ENCODE data around the gene GTF2H3. TPM values are rescaled to one million over a fixed set of nuclear protein-coding genes. Genes with fewer than 3 reads are reported as not detected.

The GTF2H3 gene
- total RNA-seq (10 to 100 TPM; 25.0 to 28.9 TPM), polyA plus RNA-seq (10 to 100 TPM in 1 of 2 donors, 1 to 10 TPM in 1; 5.6 to 17.4 TPM)
- long read RNA-seq, donor 1, transcript GTF2H3-212 (13 exons, 3,329 nt) = major isoform, 6 of 11 reads
- long read RNA-seq, donor 1, partial matches to known transcripts = 0 of 11 reads
- long read RNA-seq, donor 1, other reads (novel, unspliced or antisense) = 0 of 11 reads
- long read RNA-seq, donor 2, partial matches to known transcripts = 0 of 1 reads
- long read RNA-seq, donor 2, other reads (novel, unspliced or antisense) = 0 of 1 reads
- long read RNA-seq, donor 3, partial matches to known transcripts = 0 of 3 reads
- long read RNA-seq, donor 3, other reads (novel, unspliced or antisense) = 0 of 3 reads
- long read RNA-seq, donor 4, partial matches to known transcripts = 0 of 5 reads
- long read RNA-seq, donor 4, other reads (novel, unspliced or antisense) = 0 of 5 reads
- long read RNA-seq, donor 5, transcript GTF2H3-212 (13 exons, 3,329 nt) = major isoform, 10 of 12 reads
- long read RNA-seq, donor 5, partial matches to known transcripts = 0 of 12 reads
- long read RNA-seq, donor 5, other reads (novel, unspliced or antisense) = 0 of 12 reads

DNA sequence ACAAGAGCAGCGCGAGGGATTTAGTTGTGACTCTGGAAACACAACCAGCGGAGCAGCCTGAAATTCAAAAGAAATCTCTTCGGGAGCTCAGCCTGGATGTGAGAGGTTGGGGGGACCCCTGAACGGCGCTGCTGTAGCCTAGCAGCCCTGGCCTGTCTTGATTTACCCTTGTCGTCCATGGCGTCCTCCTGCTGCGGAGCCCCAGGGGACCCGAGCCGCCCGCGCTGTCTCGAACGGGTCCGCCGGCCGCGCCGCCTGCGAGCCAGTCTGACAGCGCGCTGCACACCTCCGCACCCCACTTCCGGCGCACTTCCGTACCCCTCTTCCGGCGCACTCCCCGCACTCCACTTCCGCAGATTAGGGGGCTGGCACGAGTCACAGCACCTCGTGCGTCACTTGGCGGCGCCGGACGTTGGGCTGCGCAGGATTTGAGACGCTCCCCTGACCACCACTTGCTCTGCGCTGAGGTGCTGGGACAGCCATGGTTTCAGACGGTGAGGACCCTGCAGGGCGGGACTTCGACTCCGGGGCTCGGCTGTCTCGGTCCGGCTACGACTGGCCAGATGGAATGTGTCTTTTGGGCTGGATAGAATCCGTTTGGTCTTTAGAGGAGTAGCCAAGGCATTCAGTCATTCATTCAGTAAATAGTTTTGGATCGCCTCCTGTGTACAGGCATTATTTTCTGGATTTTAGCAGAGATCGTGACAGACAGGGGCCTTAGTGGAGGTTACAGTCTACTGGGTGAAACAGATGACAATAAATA lies at the start of gene GTF2H3, which contains the start of gene EIF2B1:
GTF2H3 (plus strand) TSS at position 451 of the 763 bp plus-strand sequence; CDS start at position 482, 31 bp downstream.
EIF2B1 (minus strand) TSS at position 308 of the 763 bp plus-strand sequence; CDS start at position 179, 129 bp downstream.
- H3K4me1 ChIP-seq (ENCODE audit: control insufficient read depth in 5 of 5, insufficient read depth in 5 of 5, low read length in 5 of 5) = peaks cover 0 to 18% (median 4%) of the 10 kb centered on the region in 5 donors
- H3K9me3 ChIP-seq (ENCODE audit: control insufficient read depth in 4 of 4, insufficient read depth in 3 of 4, low read length in 3 of 4) = no peaks in the 10 kb centered on the region
- peak within 1 kb of the TSS; percentile 89 for H3K4me3 ChIP-seq
- peaks cover 11 to 18% (median 12%) of the 10 kb centered on the region in 4 donors for H3K36me3 ChIP-seq (ENCODE audit: control insufficient read depth in 4 of 4, insufficient read depth in 4 of 4, low read length in 4 of 4)
- H3K27me3 ChIP-seq (ENCODE audit: control insufficient read depth in 3 of 3, insufficient read depth in 3 of 3, low read length in 2 of 3) = no peaks in the 10 kb centered on the region
- DNase-seq = peak; percentile 98 to 99 (median 98)
- H3K27ac ChIP-seq (ENCODE audit: low read depth in 1 of 2, low read length in 1 of 2) = peak within 1 kb of the TSS; percentile 86 to 91
- whole genome bisulfite sequencing, 2 donors = 0% methylated on average over 46 to 52 of the region's 52 CpGs
- H3K9ac ChIP-seq (ENCODE audit: insufficient read depth in 1 of 2, low read length in 2 of 2) = peak within 1 kb of the TSS; percentile 88 to 100
- TF ChIP-seq, protein P1, sequence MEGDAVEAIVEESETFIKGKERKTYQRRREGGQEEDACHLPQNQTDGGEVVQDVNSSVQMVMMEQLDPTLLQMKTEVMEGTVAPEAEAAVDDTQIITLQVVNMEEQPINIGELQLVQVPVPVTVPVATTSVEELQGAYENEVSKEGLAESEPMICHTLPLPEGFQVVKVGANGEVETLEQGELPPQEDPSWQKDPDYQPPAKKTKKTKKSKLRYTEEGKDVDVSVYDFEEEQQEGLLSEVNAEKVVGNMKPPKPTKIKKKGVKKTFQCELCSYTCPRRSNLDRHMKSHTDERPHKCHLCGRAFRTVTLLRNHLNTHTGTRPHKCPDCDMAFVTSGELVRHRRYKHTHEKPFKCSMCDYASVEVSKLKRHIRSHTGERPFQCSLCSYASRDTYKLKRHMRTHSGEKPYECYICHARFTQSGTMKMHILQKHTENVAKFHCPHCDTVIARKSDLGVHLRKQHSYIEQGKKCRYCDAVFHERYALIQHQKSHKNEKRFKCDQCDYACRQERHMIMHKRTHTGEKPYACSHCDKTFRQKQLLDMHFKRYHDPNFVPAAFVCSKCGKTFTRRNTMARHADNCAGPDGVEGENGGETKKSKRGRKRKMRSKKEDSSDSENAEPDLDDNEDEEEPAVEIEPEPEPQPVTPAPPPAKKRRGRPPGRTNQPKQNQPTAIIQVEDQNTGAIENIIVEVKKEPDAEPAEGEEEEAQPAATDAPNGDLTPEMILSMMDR (IDR thresholded peaks at IDR 0.05; ENCODE audit: control extremely low read depth, extremely low read depth) = peak; percentile 4
- ATAC-seq (ENCODE audit: insufficient read depth, low FRiP score) = peak; percentile 96

DNA sequence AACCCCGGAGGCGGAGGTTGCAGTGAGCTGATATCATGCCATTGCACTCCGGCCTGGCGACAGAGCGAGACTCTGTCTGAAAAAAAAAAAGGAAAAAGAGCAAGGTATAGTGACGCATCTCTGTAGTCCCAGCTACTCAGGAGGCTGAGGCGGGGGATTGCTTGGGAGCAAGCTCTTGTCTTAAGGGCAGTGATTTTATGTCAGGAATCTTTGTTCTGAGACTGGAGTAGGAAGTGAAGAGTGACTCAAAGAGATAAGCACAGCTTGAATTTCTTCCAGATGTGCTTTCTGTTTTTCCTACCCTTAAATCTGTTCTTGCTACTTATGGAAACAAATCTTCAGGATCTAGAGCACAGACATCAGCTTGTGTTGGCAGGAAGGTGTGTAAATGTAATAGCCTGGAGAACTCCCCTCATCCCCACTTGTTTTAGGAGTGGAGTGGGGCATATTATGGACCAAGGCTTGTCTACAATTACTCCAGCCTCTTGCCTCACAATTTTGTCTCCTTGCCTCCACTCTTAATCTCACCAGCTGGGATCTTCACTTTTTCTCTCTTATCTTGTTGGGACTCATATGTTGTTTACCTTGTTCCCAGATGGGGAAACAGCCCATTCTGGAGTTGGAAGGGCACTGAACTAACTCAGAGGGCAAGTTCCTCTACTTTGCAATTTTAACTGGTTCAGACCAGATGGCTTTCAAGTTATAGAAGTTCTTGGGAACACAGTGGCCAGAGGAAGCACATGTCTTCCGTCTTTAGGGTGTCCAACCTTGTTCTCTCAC lies 41.7 kb upstream of the GTF2H3 start:
- no peak for DNase-seq
- Histone ChIP-seq H3K36me3 (ENCODE audit: control insufficient read depth in 4 of 4, insufficient read depth in 4 of 4, low read length in 4 of 4) (peaks cover 28 to 48% (median 35%) of the 10 kb centered on the region in 4 donors), H3K9ac (ENCODE audit: insufficient read depth in 1 of 2, low read length in 2 of 2) (no peak overlapping the region), H3K4me3 (no peak overlapping the region), H3K27ac (ENCODE audit: low read depth in 1 of 2, low read length in 1 of 2) (no peak overlapping the region), H3K4me1 (ENCODE audit: control insufficient read depth in 5 of 5, insufficient read depth in 5 of 5, low read length in 5 of 5) (peaks cover 0 to 9% (median 0%) of the 10 kb centered on the region in 5 donors), H3K27me3 (ENCODE audit: control insufficient read depth in 3 of 3, insufficient read depth in 3 of 3, low read length in 2 of 3) (no peaks in the 10 kb centered on the region), H3K9me3 (ENCODE audit: control insufficient read depth in 4 of 4, insufficient read depth in 3 of 4, low read length in 3 of 4) (no peaks in the 10 kb centered on the region)
- TF ChIP-seq, protein P1 (IDR thresholded peaks at IDR 0.05; ENCODE audit: control extremely low read depth, extremely low read depth) = no peak
- 71 to 82% methylated on average over 8 of the region's 8 CpGs for WGBS, 2 donors
- no peak for ATAC-seq (ENCODE audit: insufficient read depth, low FRiP score)

GRCh38 chr12:123595729-123596128 lies 37.9 kb upstream of the GTF2H3 start:
- H3K27me3 ChIP-seq (ENCODE audit: control insufficient read depth in 3 of 3, insufficient read depth in 3 of 3, low read length in 2 of 3) = no peaks in the 10 kb centered on the region
- no peaks in the 10 kb centered on the region for H3K9me3 ChIP-seq (ENCODE audit: control insufficient read depth in 4 of 4, insufficient read depth in 3 of 4, low read length in 3 of 4)
- no peak overlapping the region for H3K27ac ChIP-seq (ENCODE audit: low read depth in 1 of 2, low read length in 1 of 2)
- TF ChIP-seq, protein P1 (IDR thresholded peaks at IDR 0.05; ENCODE audit: control extremely low read depth, extremely low read depth) = no peak
- H3K4me3 ChIP-seq = no peak overlapping the region
- H3K4me1 ChIP-seq (ENCODE audit: control insufficient read depth in 5 of 5, insufficient read depth in 5 of 5, low read length in 5 of 5) = peaks cover 0 to under 1% (median 0%) of the 10 kb centered on the region in 5 donors
- no peak for DNase-seq
- peaks cover 25 to 40% (median 34%) of the 10 kb centered on the region in 4 donors for H3K36me3 ChIP-seq (ENCODE audit: control insufficient read depth in 4 of 4, insufficient read depth in 4 of 4, low read length in 4 of 4)
- no peak for ATAC-seq (ENCODE audit: insufficient read depth, low FRiP score)
- H3K9ac ChIP-seq (ENCODE audit: insufficient read depth in 1 of 2, low read length in 2 of 2) = peak overlapping the region in 1 of 2 donors; percentile 20
